HepG2 (cell line): ENCODE measurements around the gene NMRAL1. TPM values are rescaled to one million over a fixed set of nuclear protein-coding genes. Genes with fewer than 3 reads are reported as not detected.

ENCODE experiments used
- ATAC-seq: fragments of 200-7000 bp; cut with Tn5 transposase; 3 replicates; pipeline ENCODE4 v1.9.1; 2020; ENCODE audit warnings: mild to moderate bottlenecking, moderate library complexity
- BruUV-seq: library from RNA; stranded (reverse); fragments of 400-500 nt; replicated peaks from 2 replicates; lab custom pipeline; 2021; lab: Mats Ljungman, UMichigan
- CTCF ChIA-PET: fragments of 300-600 bp; formaldehyde crosslinking; extraction: SDS; loops from one replicate; lab custom pipeline; 2021; ENCODE audit warnings: low total read pairs, inconsistent platforms, low intra/inter-chr PET ratio; lab: Yijun Ruan, JAX
- POLR2A ChIA-PET: fragments of 350-600 bp; sonication (Branson Sonifier 250); formaldehyde crosslinking; loops from one replicate; lab custom pipeline; 2020; ENCODE audit warnings: antibody characterized with exemption, inconsistent platforms; lab: Yijun Ruan, JAX
- DNase-seq: peaks from one replicate; pipeline ENCODE4 v3.0.0-alpha.2; 2015; ENCODE audit warnings: low spot score
- FAIRE-seq: peaks from 3 replicates; lab custom pipeline; 2011; peaks lifted over from hg19 to GRCh38; lab: Jason Lieb, UNC
- H2AFZ ChIP-seq: one replicate; pipeline ENCODE4 v1.6.1; 2011; ENCODE audit warnings: low read length, inconsistent platforms
- H3K27ac ChIP-seq: fragments of 300-600 bp; 3 replicates; pipeline ENCODE4 v1.8.0; 2011; ENCODE audit warnings: mixed run types, mild to moderate bottlenecking, mixed read lengths, low read length, inconsistent platforms; ENCODE audit not compliant: insufficient read depth; ENCODE audit errors: extremely low read length
- H3K27me3 ChIP-seq, 2 experiments: fragments of 200-600 bp in 1 of 2; 2 replicates in 1 of 2; 3 replicates in 1 of 2; pipeline versions ENCODE4 v1.6.0 to v1.8.0; 2011; ENCODE audit warnings: low read length in 2 of 2, mild to moderate bottlenecking in 2 of 2, moderate library complexity in 2 of 2, inconsistent platforms in 1 of 2; ENCODE audit not compliant: insufficient read depth in 2 of 2, control insufficient read depth in 1 of 2
- H3K36me3 ChIP-seq, 2 experiments: fragments of 200-600 bp in 1 of 2; replicated peaks in 1 of 2; 2 replicates in 1 of 2; 3 replicates in 1 of 2; pipeline versions ENCODE4 v1.5.1 to v1.8.0; 2011; ENCODE audit warnings: low read length in 2 of 2, inconsistent platforms in 1 of 2; ENCODE audit not compliant: insufficient read depth in 2 of 2, control insufficient read depth in 1 of 2
- H3K4me1 ChIP-seq: 2 replicates; pipeline ENCODE4 v1.5.1; 2012; ENCODE audit warnings: low read length, inconsistent platforms; ENCODE audit not compliant: insufficient read depth
- H3K4me2 ChIP-seq: 2 replicates; pipeline ENCODE4 v1.6.0; 2011; ENCODE audit warnings: low read depth, low read length, inconsistent platforms
- H3K4me3 ChIP-seq, 3 experiments: fragments of 200-600 bp in 1 of 3; sonication (generic), shearing (Covaris generic) in 1 of 3; replicated peaks in 1 of 3; 2 replicates each; pipeline ENCODE4 v1.5.1; 2011 to 2016; ENCODE audit warnings: low read length in 3 of 3, inconsistent platforms in 2 of 3, low read depth in 2 of 3, mild to moderate bottlenecking in 2 of 3, control low read depth in 1 of 3, mixed read lengths in 1 of 3; ENCODE audit not compliant: insufficient read depth in 1 of 3
- H3K79me2 ChIP-seq: one replicate; pipeline ENCODE4 v1.6.1; 2011; ENCODE audit warnings: low read length, inconsistent platforms; ENCODE audit not compliant: insufficient read depth
- H3K9ac ChIP-seq: 2 replicates; pipeline ENCODE4 v1.6.0; 2011; ENCODE audit warnings: mild to moderate bottlenecking, low read depth, low read length, inconsistent platforms; ENCODE audit not compliant: insufficient read depth
- H3K9me3 ChIP-seq: 2 replicates; pipeline ENCODE4 v1.5.1; 2012; ENCODE audit warnings: mild to moderate bottlenecking, low read length
- H4K20me1 ChIP-seq: 2 replicates; pipeline ENCODE4 v1.6.0; 2011; ENCODE audit warnings: inconsistent platforms, mild to moderate bottlenecking, low read length, moderate library complexity; ENCODE audit not compliant: insufficient read depth
- ADNP ChIP-seq: sonication (generic); formaldehyde crosslinking; IDR thresholded peaks from 2 replicates; pipeline ENCODE4 v1.4.0; 2020; ENCODE audit warnings: missing genetic modification reagents
- ETV5 ChIP-seq: IDR thresholded peaks from 2 replicates; pipeline ENCODE4 v1.6.1; 2018; ENCODE audit warnings: missing biosample characterization, missing genetic modification reagents, inconsistent platforms, borderline replicate concordance
- EZH2 ChIP-seq: conservative IDR thresholded peaks from 2 replicates; pipeline ENCODE4 v1.6.1; 2012; ENCODE audit warnings: mild to moderate bottlenecking, low read depth, low read length, moderate library complexity
- MYC ChIP-seq: sonication (generic); formaldehyde crosslinking; IDR thresholded peaks from 2 replicates; pipeline ENCODE4 v1.9.0; 2021; ENCODE audit warnings: missing genetic modification reagents, borderline replicate concordance
- NFATC3 ChIP-seq: sonication (generic); formaldehyde crosslinking; IDR thresholded peaks from 2 replicates; pipeline ENCODE4 v1.5.1; 2020; ENCODE audit warnings: mild to moderate bottlenecking, missing genetic modification reagents
- ZFP90 ChIP-seq: sonication (generic); formaldehyde crosslinking; IDR thresholded peaks from 2 replicates; pipeline ENCODE4 v1.8.0; 2022; ENCODE audit warnings: missing genetic modification reagents, mild to moderate bottlenecking, inconsistent platforms, borderline replicate concordance
- ZFYVE20 ChIP-seq: sonication (generic); formaldehyde crosslinking; IDR thresholded peaks from 2 replicates; pipeline ENCODE4 v1.8.0; 2023; ENCODE audit warnings: low read depth, mild to moderate bottlenecking, moderate library complexity, missing genetic modification reagents, borderline replicate concordance
- ZMYM4 ChIP-seq: sonication (generic); formaldehyde crosslinking; IDR thresholded peaks from 2 replicates; pipeline ENCODE4 v1.8.1; 2023; ENCODE audit warnings: mild to moderate bottlenecking, missing genetic modification reagents
- ZNF207 ChIP-seq: fragments of 450-650 bp; IDR thresholded peaks from 2 replicates; pipeline ENCODE4 v1.6.1; 2016; ENCODE audit warnings: antibody characterized with exemption, borderline replicate concordance
- ZNF225 ChIP-seq: sonication (generic); formaldehyde crosslinking; IDR thresholded peaks from 2 replicates; pipeline ENCODE4 v1.4.0; 2020; ENCODE audit warnings: mild to moderate bottlenecking, missing genetic modification reagents
- ZNF230 ChIP-seq: sonication (generic); formaldehyde crosslinking; IDR thresholded peaks from 2 replicates; pipeline ENCODE4 v1.4.0; 2020; ENCODE audit warnings: mild to moderate bottlenecking, missing genetic modification reagents
- ZNF552 ChIP-seq: sonication (generic); formaldehyde crosslinking; IDR thresholded peaks from 2 replicates; pipeline ENCODE4 v1.9.0; 2022; ENCODE audit warnings: missing genetic modification reagents, mild to moderate bottlenecking, borderline replicate concordance
- ZNF761 ChIP-seq: sonication (generic); formaldehyde crosslinking; conservative IDR thresholded peaks from 2 replicates; pipeline ENCODE4 v1.4.0; 2020; ENCODE audit warnings: mild to moderate bottlenecking, missing genetic modification reagents
- ZNF775 ChIP-seq: sonication (generic); formaldehyde crosslinking; IDR thresholded peaks from 2 replicates; pipeline ENCODE4 v1.4.0; 2020; ENCODE audit warnings: missing genetic modification reagents, mild to moderate bottlenecking, moderate library complexity, borderline replicate concordance
- ZSCAN22 ChIP-seq: sonication (generic); formaldehyde crosslinking; IDR thresholded peaks from 2 replicates; pipeline ENCODE4 v1.4.0; 2020; ENCODE audit warnings: mild to moderate bottlenecking, missing genetic modification reagents
- WGBS: methylation state at CpG from one replicate; pipeline ENCODE4 v1.1.6; 2017; ENCODE audit warnings: low lambda C conversion rate; 5-methylcytosine and 5-hydroxymethylcytosine counted together
- in situ Hi-C: cut with HindIII; loops from 2 replicates; pipeline ENCODE4 v1.10.0; 2017; ENCODE audit warnings: low pct_unique_long_range_greater_than_20kb; ENCODE audit not compliant: extremely low pct_ligation_motif_present
- intact Hi-C: fragments of 100-400 bp; cut with micrococcal nuclease; formaldehyde crosslinking; loops from one replicate; pipeline ENCODE4 v1.10.0; 2022; ENCODE audit not compliant: unreplicated experiment
- polyA plus RNA-seq, 8 experiments: library from polyadenylated mRNA; depleted of rRNA in 3 of 8; stranded (reverse) in 7 of 8; unstranded in 1 of 8; fragments of >200 nt; fragmentation: Illumina TruSeq in 4 of 8; extraction: Trizol in 4 of 8; gene quantifications; 2 replicates each; pipeline versions ENCODE4 v1.2.1 to v1.2.3, GENCODE V29; 2011 to 2016; ENCODE audit warnings: low read depth in 4 of 8, missing spikeins in 1 of 8, mixed read lengths in 1 of 8; ENCODE audit not compliant: insufficient read depth in 1 of 8
- total RNA-seq, 5 experiments: library from RNA; depleted of rRNA; stranded (reverse); fragments of >200 nt; fragmentation: Illumina TruSeq; extraction: Trizol; gene quantifications; 2 replicates each; pipeline ENCODE4 v1.2.3, GENCODE V29; 2016; ENCODE audit warnings: low read depth in 1 of 5
- TF ChIP-seq, protein P1 (sequence below), 2 experiments: sonication (generic) in 1 of 2; formaldehyde crosslinking in 1 of 2; IDR thresholded peaks; 2 replicates each; pipeline versions ENCODE4 v1.5.1 to v1.6.1; 2011 to 2020; ENCODE audit warnings: borderline replicate concordance in 1 of 2, low read depth in 1 of 2, low read length in 1 of 2, mild to moderate bottlenecking in 1 of 2, missing genetic modification reagents in 1 of 2, moderate library complexity in 1 of 2
- TF ChIP-seq, protein P2 (sequence below): sonication (generic); formaldehyde crosslinking; IDR thresholded peaks from 2 replicates; pipeline ENCODE4 v1.4.0; 2020; ENCODE audit warnings: missing genetic modification reagents

The NMRAL1 gene
- total and polyA plus RNA-seq, 2 of the 13 experiments (the other 11 are each of a cell fraction or from before 2014, with no cell fraction given) = 30.8 to 33.1 TPM

DNA sequence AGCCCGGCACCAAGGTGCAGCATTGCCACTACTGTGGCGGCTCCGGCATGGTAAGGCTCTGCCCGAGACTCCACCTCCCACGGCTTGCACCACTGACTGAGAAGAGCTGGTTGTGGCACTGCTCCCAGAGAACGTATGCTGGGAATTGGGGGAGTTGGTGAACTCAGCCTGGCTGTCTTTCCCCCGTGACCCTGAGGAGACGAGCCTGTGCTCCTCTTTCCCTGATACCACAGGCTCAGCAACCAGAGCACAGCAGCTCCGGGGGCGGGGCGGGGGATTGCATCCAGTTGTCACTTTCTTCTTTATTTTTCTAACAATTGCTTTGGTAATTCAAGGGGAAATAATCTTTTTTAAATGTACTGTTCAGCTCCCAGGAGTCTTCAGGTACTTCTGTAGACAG is 32.1 kb downstream of the NMRAL1 start (continued):
- TF ChIP-seq NFATC3 (CRISPR knock-in tag) (no peak), EZH2 (no peak), ZNF775 (CRISPR knock-in tag) (no peak), ZFP90 (CRISPR knock-in tag) (no peak), MYC (CRISPR knock-in tag) (no peak), ADNP (CRISPR knock-in tag) (no peak), ZFYVE20 (CRISPR knock-in tag) (no peak), ZMYM4 (CRISPR knock-in tag) (no peak), ZSCAN22 (CRISPR knock-in tag) (no peak)

DNA sequence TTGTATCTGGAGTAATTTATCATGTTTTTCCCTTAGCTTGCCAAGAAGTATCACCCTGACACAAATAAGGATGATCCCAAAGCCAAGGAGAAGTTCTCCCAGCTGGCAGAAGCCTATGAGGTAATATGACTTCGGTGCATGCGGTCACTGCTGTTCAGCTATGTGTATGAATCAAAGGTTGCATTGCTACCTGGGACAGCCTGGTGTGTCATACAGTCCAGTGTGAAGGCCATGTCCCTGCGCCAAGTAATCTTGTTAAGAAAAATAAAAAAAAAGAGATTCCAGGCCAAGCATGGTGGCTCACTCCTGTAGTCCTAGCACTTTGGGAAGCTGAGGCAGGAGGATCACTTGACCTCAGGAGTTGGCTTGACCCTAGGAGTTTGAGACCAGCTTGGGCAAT is 37.1 kb downstream of the NMRAL1 start:
- Histone ChIP-seq H3K4me1 (no peaks in the 10 kb centered on the region), H3K9me3 (no peaks in the 10 kb centered on the region), H3K9ac (no peak overlapping the region), H2AFZ (no peak overlapping the region), H3K27me3 (no peaks in the 10 kb centered on the region), H3K4me3 (no peak overlapping the region), H3K79me2 (no peaks in the 10 kb centered on the region), H3K27ac (no peak overlapping the region), H3K4me2 (no peak overlapping the region), H4K20me1 (no peaks in the 10 kb centered on the region), H3K36me3 (peaks cover 29 to 72% of the 10 kb centered on the region in 2 experiments)
- ChIA-PET POLR2A (interaction anchor here (0.7 kb wide), 1 partner anchor 23 kb away, joined by 3 read pairs; no protein-coding TSS in a partner anchor), CTCF (no interaction called here)
- WGBS = 98% methylated on average over 3 of the region's 3 CpGs
- no peak for FAIRE-seq
- TF ChIP-seq, protein P1, sequence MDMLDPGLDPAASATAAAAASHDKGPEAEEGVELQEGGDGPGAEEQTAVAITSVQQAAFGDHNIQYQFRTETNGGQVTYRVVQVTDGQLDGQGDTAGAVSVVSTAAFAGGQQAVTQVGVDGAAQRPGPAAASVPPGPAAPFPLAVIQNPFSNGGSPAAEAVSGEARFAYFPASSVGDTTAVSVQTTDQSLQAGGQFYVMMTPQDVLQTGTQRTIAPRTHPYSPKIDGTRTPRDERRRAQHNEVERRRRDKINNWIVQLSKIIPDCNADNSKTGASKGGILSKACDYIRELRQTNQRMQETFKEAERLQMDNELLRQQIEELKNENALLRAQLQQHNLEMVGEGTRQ (IDR thresholded peaks at IDR 0.05; ENCODE audit: low read depth, low read length) = no peak
- TF ChIP-seq, protein P1 (CRISPR knock-in tag; IDR thresholded peaks at IDR 0.05; ENCODE audit: borderline replicate concordance) = no peak
- no peak for TF ChIP-seq ZNF207
- no peak for TF ChIP-seq ZNF230
- TF ChIP-seq, protein P2, sequence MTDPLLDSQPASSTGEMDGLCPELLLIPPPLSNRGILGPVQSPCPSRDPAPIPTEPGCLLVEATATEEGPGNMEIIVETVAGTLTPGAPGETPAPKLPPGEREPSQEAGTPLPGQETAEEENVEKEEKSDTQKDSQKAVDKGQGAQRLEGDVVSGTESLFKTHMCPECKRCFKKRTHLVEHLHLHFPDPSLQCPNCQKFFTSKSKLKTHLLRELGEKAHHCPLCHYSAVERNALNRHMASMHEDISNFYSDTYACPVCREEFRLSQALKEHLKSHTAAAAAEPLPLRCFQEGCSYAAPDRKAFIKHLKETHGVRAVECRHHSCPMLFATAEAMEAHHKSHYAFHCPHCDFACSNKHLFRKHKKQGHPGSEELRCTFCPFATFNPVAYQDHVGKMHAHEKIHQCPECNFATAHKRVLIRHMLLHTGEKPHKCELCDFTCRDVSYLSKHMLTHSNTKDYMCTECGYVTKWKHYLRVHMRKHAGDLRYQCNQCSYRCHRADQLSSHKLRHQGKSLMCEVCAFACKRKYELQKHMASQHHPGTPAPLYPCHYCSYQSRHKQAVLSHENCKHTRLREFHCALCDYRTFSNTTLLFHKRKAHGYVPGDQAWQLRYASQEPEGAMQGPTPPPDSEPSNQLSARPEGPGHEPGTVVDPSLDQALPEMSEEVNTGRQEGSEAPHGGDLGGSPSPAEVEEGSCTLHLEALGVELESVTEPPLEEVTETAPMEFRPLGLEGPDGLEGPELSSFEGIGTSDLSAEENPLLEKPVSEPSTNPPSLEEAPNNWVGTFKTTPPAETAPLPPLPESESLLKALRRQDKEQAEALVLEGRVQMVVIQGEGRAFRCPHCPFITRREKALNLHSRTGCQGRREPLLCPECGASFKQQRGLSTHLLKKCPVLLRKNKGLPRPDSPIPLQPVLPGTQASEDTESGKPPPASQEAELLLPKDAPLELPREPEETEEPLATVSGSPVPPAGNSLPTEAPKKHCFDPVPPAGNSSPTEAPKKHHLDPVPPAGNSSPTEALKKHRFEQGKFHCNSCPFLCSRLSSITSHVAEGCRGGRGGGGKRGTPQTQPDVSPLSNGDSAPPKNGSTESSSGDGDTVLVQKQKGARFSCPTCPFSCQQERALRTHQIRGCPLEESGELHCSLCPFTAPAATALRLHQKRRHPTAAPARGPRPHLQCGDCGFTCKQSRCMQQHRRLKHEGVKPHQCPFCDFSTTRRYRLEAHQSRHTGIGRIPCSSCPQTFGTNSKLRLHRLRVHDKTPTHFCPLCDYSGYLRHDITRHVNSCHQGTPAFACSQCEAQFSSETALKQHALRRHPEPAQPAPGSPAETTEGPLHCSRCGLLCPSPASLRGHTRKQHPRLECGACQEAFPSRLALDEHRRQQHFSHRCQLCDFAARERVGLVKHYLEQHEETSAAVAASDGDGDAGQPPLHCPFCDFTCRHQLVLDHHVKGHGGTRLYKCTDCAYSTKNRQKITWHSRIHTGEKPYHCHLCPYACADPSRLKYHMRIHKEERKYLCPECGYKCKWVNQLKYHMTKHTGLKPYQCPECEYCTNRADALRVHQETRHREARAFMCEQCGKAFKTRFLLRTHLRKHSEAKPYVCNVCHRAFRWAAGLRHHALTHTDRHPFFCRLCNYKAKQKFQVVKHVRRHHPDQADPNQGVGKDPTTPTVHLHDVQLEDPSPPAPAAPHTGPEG (CRISPR knock-in tag) = no peak
- TF ChIP-seq ZNF552 (CRISPR knock-in tag) = no peak
- TF ChIP-seq ETV5 (CRISPR knock-in tag) = no peak
- TF ChIP-seq ZNF761 (CRISPR knock-in tag) = no peak
- TF ChIP-seq ZNF225 (CRISPR knock-in tag) = no peak
- DNase-seq = no peak
- in situ Hi-C loops = no loop called here
- ATAC-seq = no peak
- no TSS peak for BruUV-seq
- intact Hi-C loops = no loop called here
